Loucy (cell line): ENCODE results near the gene WDR37.

ENCODE experiments used
- CTCF ChIP-seq: fragments of 200-600 bp; sonication (generic); conservative IDR thresholded peaks from 2 replicates; pipeline ENCODE4 v1.5.1; 2014; ENCODE audit warnings: mild to moderate bottlenecking, antibody characterized with exemption, low read length
- EZH2phosphoT487 ChIP-seq: fragments of 200-600 bp; IDR thresholded peaks from 2 replicates; pipeline ENCODE4 v1.6.1; 2018; ENCODE audit warnings: antibody characterized with exemption, mild to moderate bottlenecking, moderate library complexity, borderline replicate concordance

- no peak for TF ChIP-seq CTCF
- no peak for TF ChIP-seq EZH2phosphoT487
These were observed 14.7 kb upstream of the WDR37 start for GRCh38 chr10:1041514-1041913.
